SK-N-DZ (cell line): ENCODE measurements around the gene HAND1.
A peak's percentile ranks its signal among the peaks of the same experiment; 100 is the strongest.

Experiments used
- DNase-seq: peaks from one replicate; pipeline ENCODE4 v3.0.0-alpha.2; 2015; ENCODE audit warnings: low spot score

Gene HAND1

GRCh38 chr5:154506049-154506715 is 28.2 kb upstream of the HAND1 start:
- peak; percentile 76 for DNase-seq

GRCh38 chr5:154505567-154505966 is 27.5 kb upstream of the HAND1 start:
- DNase-seq = peak; percentile 99

GRCh38 chr5:154503698-154504039 is 25.6 kb upstream of the HAND1 start:
- DNase-seq = no peak

DNA sequence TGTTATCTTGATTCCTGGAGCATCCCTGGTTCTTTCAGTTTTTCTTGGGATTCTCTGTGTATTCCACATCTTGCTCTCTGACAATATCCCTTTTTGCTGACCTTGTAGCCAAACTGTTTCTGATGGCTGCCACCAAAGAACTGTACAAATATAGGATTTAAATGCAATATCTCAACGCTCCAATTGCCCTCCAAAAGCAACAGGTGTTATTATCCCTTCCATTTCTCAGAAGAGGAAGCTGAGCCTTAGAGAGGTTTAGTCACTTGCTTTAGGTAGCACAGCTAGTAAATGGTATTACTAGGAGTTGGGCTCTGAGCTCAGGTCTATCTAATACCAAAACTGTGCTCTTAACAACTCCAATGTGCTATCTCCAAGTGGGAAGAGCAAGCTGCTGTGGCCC is 24.2 kb upstream of the HAND1 start:
- no peak for DNase-seq

GRCh38 chr5:154501566-154501965 is 23.5 kb upstream of the HAND1 start:
- no peak for DNase-seq

DNA sequence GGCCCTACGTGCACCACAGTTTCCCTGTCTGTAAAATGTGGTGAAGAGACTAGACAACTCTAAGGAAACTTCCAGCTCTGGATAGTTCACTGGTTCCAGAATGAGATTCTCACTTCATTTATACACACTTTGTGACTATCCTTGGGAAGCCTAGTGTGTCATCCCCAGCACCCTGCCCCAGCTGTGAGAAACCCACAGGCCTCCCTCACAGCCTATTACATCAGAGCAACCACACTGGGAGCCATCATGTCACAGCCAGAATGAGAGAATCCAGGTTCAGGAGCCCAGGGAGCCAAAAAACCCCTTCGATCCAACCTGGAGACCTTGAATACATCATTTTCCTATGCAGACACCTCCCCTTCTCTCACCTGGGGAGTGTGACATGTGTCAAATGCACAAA is 21.0 kb upstream of the HAND1 start:
- DNase-seq = no peak

DNA sequence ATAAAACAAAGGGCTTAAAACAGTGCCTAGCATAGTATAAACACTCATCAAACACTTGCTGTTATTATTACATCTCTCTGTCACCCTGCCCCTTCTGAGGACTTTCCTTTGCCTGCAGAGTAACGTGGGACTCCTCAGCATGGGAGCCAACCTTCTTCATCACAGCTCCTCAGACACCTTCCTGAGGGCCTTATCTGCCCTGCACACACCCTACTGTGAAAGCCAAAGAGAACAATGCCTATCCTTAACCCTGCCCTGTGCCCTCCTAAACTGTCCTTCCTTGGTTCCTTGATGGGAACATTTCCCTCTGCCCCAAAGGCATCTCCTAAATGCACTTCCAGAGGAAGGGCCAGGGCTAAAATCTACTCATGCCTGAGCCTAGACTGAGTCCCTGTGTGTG is 20.6 kb upstream of the HAND1 start:
- no peak for DNase-seq

- no peak for DNase-seq
Observed at GRCh38 chr5:154494036-154494435, 16.0 kb upstream of the HAND1 start.

GRCh38 chr5:154493274-154493673 is 15.2 kb upstream of the HAND1 start:
- no peak for DNase-seq

- DNase-seq = no peak
Observed at GRCh38 chr5:154491941-154492340, 13.9 kb upstream of the HAND1 start.

DNA sequence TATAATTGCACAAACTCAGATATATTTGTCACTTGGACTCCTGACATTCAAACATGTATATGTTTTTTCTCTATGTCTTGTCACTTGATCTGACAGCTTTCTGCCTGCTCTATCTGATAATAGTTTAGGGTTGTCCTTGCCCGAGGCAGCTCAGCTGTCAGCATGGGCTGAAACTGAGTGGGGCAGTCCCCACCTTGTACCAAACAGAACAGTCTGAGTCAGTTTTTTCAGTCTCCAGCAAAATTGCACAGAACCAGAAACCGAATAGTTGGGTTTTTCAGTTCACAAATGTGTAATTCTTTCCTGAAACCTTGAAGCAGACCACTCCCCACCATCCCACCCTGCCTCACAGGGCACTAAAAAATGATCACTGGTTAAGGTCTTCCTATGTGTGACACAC is 9.5 kb upstream of the HAND1 start:
- peak; percentile 81 for DNase-seq

GRCh38 chr5:154486427-154486866 is 8.4 kb upstream of the HAND1 start:
- DNase-seq = peak; percentile 95

- peak; percentile 96 for DNase-seq
Observed at GRCh38 chr5:154485850-154486426, 7.9 kb upstream of the HAND1 start.

DNA sequence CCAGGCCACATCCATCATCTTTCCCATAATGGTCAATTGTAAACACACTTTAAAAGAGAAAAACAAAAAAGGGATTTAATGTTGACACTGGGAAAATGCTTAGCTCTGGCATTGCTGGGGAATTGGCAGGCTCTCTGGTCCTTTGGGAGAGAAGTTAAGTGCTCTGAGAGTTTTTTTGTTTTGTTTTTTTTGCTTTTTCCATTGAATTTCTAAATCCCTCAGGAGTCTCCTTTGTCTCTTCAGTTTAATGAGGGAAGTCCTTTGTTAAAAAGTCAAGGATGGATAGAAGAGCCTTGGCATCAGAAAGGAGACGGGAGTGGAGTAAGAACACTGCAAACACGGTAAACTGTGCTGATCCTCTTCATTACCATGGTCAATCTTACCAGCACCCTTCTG is 7.1 kb upstream of the HAND1 start:
- DNase-seq = no peak

GRCh38 chr5:154484393-154485095 is 6.5 kb upstream of the HAND1 start:
- DNase-seq = no peak

GRCh38 chr5:154483654-154484392 is 5.8 kb upstream of the HAND1 start:
- DNase-seq = no peak

- DNase-seq = peak; percentile 77
Observed at GRCh38 chr5:154482528-154483449, 4.8 kb upstream of the HAND1 start.

GRCh38 chr5:154481584-154482381 is 3.8 kb upstream of the HAND1 start:
- no peak for DNase-seq

GRCh38 chr5:154480847-154481246 is 2.8 kb upstream of the HAND1 start:
- DNase-seq = no peak

DNA sequence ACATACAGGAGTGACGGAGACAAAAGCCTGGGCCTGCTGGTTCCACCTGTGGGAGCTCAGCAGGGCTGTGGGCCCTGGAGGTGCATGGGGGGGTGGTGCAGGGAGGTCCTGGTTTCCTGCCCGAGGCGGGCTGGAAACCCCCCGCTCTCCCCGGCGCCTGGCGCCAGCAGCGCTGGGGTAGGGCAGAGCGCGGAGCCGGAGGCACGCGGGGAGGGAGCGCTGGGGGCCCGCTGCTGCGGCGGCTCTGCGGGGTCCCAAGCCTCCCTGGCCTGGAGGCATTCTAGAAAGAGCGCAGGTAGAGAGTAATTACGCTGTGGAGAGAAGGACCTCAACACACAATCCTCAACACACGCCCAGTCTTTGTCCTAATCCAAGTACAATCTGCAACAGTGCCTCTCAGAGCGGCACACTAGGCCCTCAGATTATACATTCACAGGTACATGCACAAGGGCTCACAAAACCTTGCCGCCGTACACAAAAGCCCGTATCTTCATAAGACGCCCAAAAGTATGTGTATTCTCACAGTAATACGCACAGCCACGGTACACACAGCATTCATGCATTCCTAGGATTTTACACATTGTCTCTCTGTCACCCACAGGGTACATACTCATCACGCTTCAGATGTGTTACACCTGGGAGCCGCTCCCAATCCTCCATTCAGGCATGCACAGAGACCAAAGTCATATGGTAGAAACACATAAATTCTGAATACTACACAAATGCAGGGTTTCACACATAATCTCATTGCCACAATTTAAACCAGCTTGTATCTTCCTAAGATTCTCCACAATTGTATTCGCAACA is 2.1 kb upstream of the HAND1 start:
- DNase-seq = no peak
